GM19395 (cell line): Measurements from ENCODE around the gene IL22RA2.
A peak's percentile ranks its signal among the peaks of the same experiment; 100 is the strongest.

ENCODE experiments used
- ATAC-seq: cut with Tn5 transposase; IDR thresholded peaks from one replicate; pipeline ENCODE4 v1.9.1; 2021; ENCODE audit warnings: mild to moderate bottlenecking, moderate library complexity; ENCODE audit not compliant: unreplicated experiment

Gene IL22RA2

GRCh38 chr6:137167702-137168377 is 5.6 kb downstream of the IL22RA2 start:
- ATAC-seq: no peak

- no peak for ATAC-seq
These were observed 7.0 kb downstream of the IL22RA2 start for GRCh38 chr6:137166247-137167098.

- peak; percentile 73 for ATAC-seq
These were observed 7.8 kb downstream of the IL22RA2 start for GRCh38 chr6:137165375-137166246.

DNA sequence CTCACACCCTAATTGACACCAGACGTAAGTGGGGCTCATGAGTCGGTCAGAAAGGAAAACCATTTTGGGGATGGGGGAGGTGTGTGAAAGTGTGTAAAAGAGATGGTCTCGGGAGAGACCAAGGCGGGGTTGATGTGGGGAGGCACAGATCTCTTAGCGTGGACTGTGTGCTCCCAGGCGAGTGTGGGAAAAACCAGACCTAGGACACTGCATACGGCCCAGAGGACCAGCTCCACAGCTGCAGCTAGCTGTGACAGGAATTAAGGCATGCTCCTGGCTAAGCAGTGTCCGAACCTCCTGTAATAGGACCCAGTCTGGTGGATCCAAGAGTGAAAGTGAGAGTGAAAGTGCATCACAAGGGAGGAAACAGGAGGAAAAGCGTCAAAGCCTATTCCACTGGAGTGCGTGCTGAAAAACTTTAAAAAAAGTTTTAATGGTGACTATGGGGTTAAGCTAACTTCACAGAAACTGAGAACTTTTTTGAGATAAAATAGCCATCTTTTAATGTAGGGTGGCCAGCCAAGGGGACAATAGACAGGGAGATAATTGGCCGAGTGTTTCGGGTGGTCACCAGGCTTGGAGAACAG is 9.6 kb downstream of the IL22RA2 start:
- no peak for ATAC-seq

- no peak for ATAC-seq
These were observed 10.6 kb downstream of the IL22RA2 start for GRCh38 chr6:137162692-137163306.

- no peak for ATAC-seq
These were observed 11.5 kb downstream of the IL22RA2 start for GRCh38 chr6:137161949-137162348.

DNA sequence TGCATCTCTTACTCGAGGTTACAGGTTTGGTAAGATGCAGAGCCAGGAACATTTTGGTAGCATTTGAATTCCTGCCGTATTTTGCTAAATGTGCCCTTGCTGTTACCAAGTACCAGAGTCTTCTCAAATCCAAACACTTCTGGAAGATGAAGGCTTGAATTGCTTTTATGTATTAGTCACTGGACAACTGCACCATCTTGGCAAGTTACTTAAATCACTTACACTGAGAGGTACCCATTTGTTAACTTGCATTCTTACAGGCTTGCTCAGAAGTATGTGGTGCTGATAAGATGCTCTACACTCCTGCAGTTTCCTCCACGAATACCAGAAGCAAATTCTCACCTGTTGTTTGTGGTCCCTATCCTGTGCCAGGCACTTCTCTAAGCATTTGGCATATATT is 12.7 kb downstream of the IL22RA2 start:
- ATAC-seq: no peak

- ATAC-seq: no peak
These were observed 13.5 kb downstream of the IL22RA2 start for GRCh38 chr6:137159912-137160311.

- ATAC-seq: no peak
These were observed 15.8 kb downstream of the IL22RA2 start for GRCh38 chr6:137157601-137158000.

- ATAC-seq: no peak
These were observed 16.8 kb downstream of the IL22RA2 start for GRCh38 chr6:137156650-137157049.

DNA sequence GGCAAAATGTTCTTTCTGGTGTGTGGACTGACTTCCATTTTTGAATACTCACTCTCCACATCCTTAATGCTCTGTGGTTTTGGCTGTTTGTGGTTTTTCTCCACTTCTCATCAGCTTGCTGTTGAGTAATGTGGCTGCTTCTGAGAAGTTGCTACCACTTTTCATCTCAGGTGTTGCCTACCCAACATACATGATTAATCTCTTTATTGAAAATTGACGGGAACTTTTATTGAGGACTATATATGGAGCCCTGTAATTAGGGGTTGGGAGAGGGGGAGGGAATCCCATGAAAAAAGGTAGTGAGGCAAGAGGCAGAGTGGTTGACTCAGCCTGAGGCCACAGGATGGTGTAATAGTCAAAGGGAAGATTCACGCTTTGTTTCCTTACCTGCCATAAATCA is 17.6 kb downstream of the IL22RA2 start:
- no peak for ATAC-seq

- ATAC-seq: no peak
These were observed 23.4 kb downstream of the IL22RA2 start for GRCh38 chr6:137150072-137150471.

GRCh38 chr6:137149035-137149393 is 24.4 kb downstream of the IL22RA2 start:
- ATAC-seq: no peak

DNA sequence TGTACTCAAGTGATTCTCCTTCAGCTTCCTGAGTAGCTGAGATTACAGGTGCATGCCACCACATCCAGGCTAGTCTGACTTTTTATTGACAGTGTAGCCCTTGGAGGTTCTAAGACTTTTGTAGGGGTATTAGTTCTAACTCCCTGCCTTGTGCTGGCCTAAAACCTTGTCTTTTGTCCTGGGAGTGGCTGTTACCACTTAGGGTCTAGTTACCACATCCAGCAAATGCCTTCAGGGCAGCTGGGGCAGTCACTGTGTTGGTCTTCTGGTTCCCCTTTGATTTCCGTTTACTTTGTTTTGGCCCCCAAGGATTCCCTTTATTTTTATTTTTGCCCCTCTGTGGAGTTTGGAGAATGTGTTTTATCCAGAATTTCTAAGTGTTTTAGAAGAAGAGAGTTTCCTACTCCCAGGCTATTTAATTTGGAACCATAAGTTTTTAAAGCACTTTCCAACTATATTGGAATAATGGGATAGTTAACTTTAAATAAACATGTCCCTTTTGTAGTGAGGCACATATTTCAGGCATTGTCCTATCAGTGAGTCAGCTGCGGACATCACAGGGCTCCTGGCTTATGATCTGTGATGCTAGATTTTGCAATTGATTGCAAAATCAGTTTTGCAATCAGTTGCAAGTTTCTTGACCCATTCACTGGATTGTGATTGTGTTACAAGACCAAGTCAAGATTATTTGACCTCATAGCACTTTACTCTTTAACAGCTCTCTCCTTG is 25.0 kb downstream of the IL22RA2 start:
- ATAC-seq: no peak

- no peak for ATAC-seq
These were observed 26.2 kb downstream of the IL22RA2 start for GRCh38 chr6:137147195-137147594.

- ATAC-seq: no peak
These were observed 27.2 kb downstream of the IL22RA2 start for GRCh38 chr6:137146206-137146605.

DNA sequence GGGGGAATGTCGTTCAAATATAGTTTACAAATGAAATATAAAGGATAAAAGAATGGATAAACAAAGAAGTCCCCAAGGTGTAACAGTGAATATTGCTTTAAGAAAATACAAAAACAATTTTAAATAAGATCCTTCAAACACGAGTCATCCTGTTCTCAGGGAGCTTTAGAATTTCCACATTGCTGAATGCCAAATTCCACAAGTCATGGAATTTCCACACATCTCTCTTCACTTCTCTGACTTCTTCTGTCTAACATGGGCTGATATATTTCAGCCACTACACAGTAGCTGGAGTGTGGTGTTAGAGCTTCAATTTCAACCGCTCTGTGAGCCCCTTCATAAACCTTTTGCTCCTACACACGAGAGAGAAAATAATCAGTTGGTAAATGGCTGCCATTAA is 28.0 kb downstream of the IL22RA2 start:
- ATAC-seq: no peak

GRCh38 chr6:137136065-137136464 is 37.4 kb downstream of the IL22RA2 start:
- ATAC-seq: no peak

DNA sequence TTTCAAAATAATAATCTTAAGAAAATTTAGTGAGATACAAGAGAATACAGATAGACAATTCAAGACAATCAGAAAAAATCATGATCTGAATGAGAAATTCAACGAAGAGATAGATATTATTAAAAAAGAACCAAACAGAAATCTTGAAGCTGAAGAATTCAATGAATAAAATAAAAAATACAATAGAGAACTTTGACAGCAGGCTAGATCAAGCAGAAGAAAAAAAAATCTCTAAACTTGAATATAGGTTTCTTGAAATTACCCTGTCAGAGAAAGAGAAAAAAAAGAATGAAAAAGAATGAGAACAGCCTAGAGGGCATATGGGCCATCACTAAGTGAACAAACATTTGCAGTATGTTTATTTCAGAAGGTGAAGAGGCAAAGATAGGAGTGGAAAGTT is 39.0 kb downstream of the IL22RA2 start:
- ATAC-seq: no peak

GRCh38 chr6:137133122-137133521 is 40.3 kb downstream of the IL22RA2 start:
- ATAC-seq: no peak
